ENCODE data around the gene CORO2A.
"Not testable (repeated sequence)": the region's sequence is repeated elsewhere in the genome, so short reads cannot be mapped to it uniquely, and the experiment has no call there.

CORO2A gene

GRCh38 chr9:98191671-98192502 lies 550 bp downstream of the CORO2A start:
- DNase-seq (ENCODE audit: low read depth in 2 of 3, low spot score in 2 of 3) = peak in 2 of 3 experiments; percentile 8 to 18

GRCh38 chr9:98191181-98191608 lies 1.2 kb downstream of the CORO2A start:
- no peak for DNase-seq (ENCODE audit: low read depth in 2 of 3, low spot score in 2 of 3)

- DNase-seq (ENCODE audit: low read depth in 2 of 3, low spot score in 2 of 3) = no peak
These were observed 1.7 kb downstream of the CORO2A start for GRCh38 chr9:98190757-98191105.

- no peak for DNase-seq (ENCODE audit: low read depth in 2 of 3, low spot score in 2 of 3)
These were observed 3.0 kb downstream of the CORO2A start for GRCh38 chr9:98189412-98189811.

GRCh38 chr9:98187926-98188325 lies 4.5 kb downstream of the CORO2A start:
- no peak for DNase-seq (ENCODE audit: low read depth in 2 of 3, low spot score in 2 of 3)

GRCh38 chr9:98186236-98186635 lies 6.2 kb downstream of the CORO2A start:
- DNase-seq (ENCODE audit: low read depth in 2 of 3, low spot score in 2 of 3) = no peak

GRCh38 chr9:98185611-98186171 lies 6.7 kb downstream of the CORO2A start:
- no peak for DNase-seq (ENCODE audit: low read depth in 2 of 3, low spot score in 2 of 3)

- DNase-seq (ENCODE audit: low read depth in 2 of 3, low spot score in 2 of 3) = no peak
These were observed 7.3 kb downstream of the CORO2A start for GRCh38 chr9:98185021-98185567.

- no peak for DNase-seq (ENCODE audit: low read depth in 2 of 3, low spot score in 2 of 3)
These were observed 8.1 kb downstream of the CORO2A start for GRCh38 chr9:98184326-98184725.

- no peak for DNase-seq (ENCODE audit: low read depth in 2 of 3, low spot score in 2 of 3)
These were observed 9.4 kb downstream of the CORO2A start for GRCh38 chr9:98182889-98183599.

- no peak for DNase-seq (ENCODE audit: low read depth in 2 of 3, low spot score in 2 of 3)
These were observed 10.2 kb downstream of the CORO2A start for GRCh38 chr9:98182069-98182820.

GRCh38 chr9:98181746-98182068 lies 10.7 kb downstream of the CORO2A start:
- DNase-seq (ENCODE audit: low read depth in 2 of 3, low spot score in 2 of 3) = no peak

- no peak for DNase-seq (ENCODE audit: low read depth in 2 of 3, low spot score in 2 of 3)
These were observed 11.4 kb downstream of the CORO2A start for GRCh38 chr9:98180996-98181395.

GRCh38 chr9:98178874-98179850 lies 13.3 kb downstream of the CORO2A start:
- DNase-seq (ENCODE audit: low read depth in 2 of 3, low spot score in 2 of 3) = no peak

GRCh38 chr9:98176391-98177259 lies 15.8 kb downstream of the CORO2A start:
- DNase-seq (ENCODE audit: low read depth in 2 of 3, low spot score in 2 of 3) = no peak

- no peak for DNase-seq (ENCODE audit: low read depth in 2 of 3, low spot score in 2 of 3)
These were observed 16.7 kb downstream of the CORO2A start for GRCh38 chr9:98175762-98176161.

- no peak for DNase-seq (ENCODE audit: low read depth in 2 of 3, low spot score in 2 of 3)
These were observed 17.3 kb downstream of the CORO2A start for GRCh38 chr9:98175028-98175569.

- not testable (repeated sequence) for DNase-seq (ENCODE audit: low read depth in 2 of 3, low spot score in 2 of 3)
These were observed 17.9 kb downstream of the CORO2A start for GRCh38 chr9:98174502-98174918.

GRCh38 chr9:98173181-98173580 lies 19.3 kb downstream of the CORO2A start:
- DNase-seq (ENCODE audit: low read depth in 2 of 3, low spot score in 2 of 3) = no peak

All from activated CD8-positive, alpha-beta memory T cell treated with anti-CD3 and anti-CD28 coated beads for 48 hours (primary cell).